Omental fat pad (tissue), 4 donors: ENCODE data around the gene VAV3. TPM values are rescaled to one million over a fixed set of nuclear protein-coding genes. Genes with fewer than 3 reads are reported as not detected.

Source experiments
- ATAC-seq: fragments of 150-250 bp; one replicate; pipeline ENCODE4 v1.9.1; 2016; ENCODE audit warnings: mild to moderate bottlenecking, moderate library complexity; ENCODE audit not compliant: low FRiP score
- DNase-seq: peaks from one replicate; pipeline ENCODE4 v3.0.0-alpha.2; 2019; ENCODE audit warnings: low spot score
- CTCF ChIP-seq, 3 donors: fragments of 450-650 bp; IDR thresholded peaks; one replicate each; pipeline ENCODE4 v1.5.1; 2016 to 2017; ENCODE audit warnings: antibody characterized with exemption in 3 of 3, mild to moderate bottlenecking in 3 of 3, moderate library complexity in 2 of 3
- total RNA-seq, 4 donors: library from RNA; depleted of rRNA; stranded (reverse); fragments of >200 nt; gene quantifications; one replicate each; pipeline ENCODE4 v1.1.0, GENCODE V29; 2016

Gene VAV3
- total RNA-seq, 4 donors from 2014 or later = 5.4 to 10.9 (median 10.2) TPM

- no peak for TF ChIP-seq CTCF (IDR thresholded peaks at IDR 0.05)
- DNase-seq = no peak
- no peak for ATAC-seq
Observed at GRCh38 chr1:107637101-107637500, 327.9 kb downstream of the VAV3 start.

- no peak for ATAC-seq
- DNase-seq = no peak
- TF ChIP-seq CTCF (IDR thresholded peaks at IDR 0.05) = no peak
Observed at GRCh38 chr1:107633596-107633995, 331.4 kb downstream of the VAV3 start.

- DNase-seq = no peak
- ATAC-seq = no peak
- no peak for TF ChIP-seq CTCF (IDR thresholded peaks at IDR 0.05)
Observed at GRCh38 chr1:107626073-107626796, 338.7 kb downstream of the VAV3 start.

- DNase-seq = no peak
- no peak for TF ChIP-seq CTCF (IDR thresholded peaks at IDR 0.05)
- no peak for ATAC-seq
Observed at GRCh38 chr1:107625405-107626029, 339.5 kb downstream of the VAV3 start.

- no peak for TF ChIP-seq CTCF (IDR thresholded peaks at IDR 0.05)
- no peak for DNase-seq
- ATAC-seq = no peak
Observed at GRCh38 chr1:107623431-107623830, 341.5 kb downstream of the VAV3 start.

- no peak for TF ChIP-seq CTCF (IDR thresholded peaks at IDR 0.05)
- ATAC-seq (no peak), DNase-seq (no peak)
Observed at GRCh38 chr1:107622966-107623365, 342.0 kb downstream of the VAV3 start.

- DNase-seq = no peak
- no peak for TF ChIP-seq CTCF (IDR thresholded peaks at IDR 0.05)
- ATAC-seq = no peak
Observed at GRCh38 chr1:107622535-107622934, 342.4 kb downstream of the VAV3 start.
